ENCODE measurements around the gene OBSCN. TPM values are rescaled to one million over a fixed set of nuclear protein-coding genes. Genes with fewer than 3 reads are reported as not detected.
"Not testable (repeated sequence)": the region's sequence is repeated elsewhere in the genome, so short reads cannot be mapped to it uniquely, and the experiment has no call there.

OBSCN gene
- total RNA-seq, 2 donors from 2014 or later: 159 to 317 TPM

GRCh38 chr1:228185641-228185965 lies 22.2 kb upstream of the OBSCN start:
- H3K27me3 ChIP-seq: no peaks in the 10 kb centered on the region
- DNase-seq (ENCODE audit: low spot score): no peak
- no peak overlapping the region for H3K4me3 ChIP-seq
- TF ChIP-seq, protein P1, sequence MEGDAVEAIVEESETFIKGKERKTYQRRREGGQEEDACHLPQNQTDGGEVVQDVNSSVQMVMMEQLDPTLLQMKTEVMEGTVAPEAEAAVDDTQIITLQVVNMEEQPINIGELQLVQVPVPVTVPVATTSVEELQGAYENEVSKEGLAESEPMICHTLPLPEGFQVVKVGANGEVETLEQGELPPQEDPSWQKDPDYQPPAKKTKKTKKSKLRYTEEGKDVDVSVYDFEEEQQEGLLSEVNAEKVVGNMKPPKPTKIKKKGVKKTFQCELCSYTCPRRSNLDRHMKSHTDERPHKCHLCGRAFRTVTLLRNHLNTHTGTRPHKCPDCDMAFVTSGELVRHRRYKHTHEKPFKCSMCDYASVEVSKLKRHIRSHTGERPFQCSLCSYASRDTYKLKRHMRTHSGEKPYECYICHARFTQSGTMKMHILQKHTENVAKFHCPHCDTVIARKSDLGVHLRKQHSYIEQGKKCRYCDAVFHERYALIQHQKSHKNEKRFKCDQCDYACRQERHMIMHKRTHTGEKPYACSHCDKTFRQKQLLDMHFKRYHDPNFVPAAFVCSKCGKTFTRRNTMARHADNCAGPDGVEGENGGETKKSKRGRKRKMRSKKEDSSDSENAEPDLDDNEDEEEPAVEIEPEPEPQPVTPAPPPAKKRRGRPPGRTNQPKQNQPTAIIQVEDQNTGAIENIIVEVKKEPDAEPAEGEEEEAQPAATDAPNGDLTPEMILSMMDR (IDR thresholded peaks at IDR 0.05): no peak
- peaks cover 0 to 7% of the 10 kb centered on the region in 2 donors for H3K9me3 ChIP-seq
- no peaks in the 10 kb centered on the region for H3K4me1 ChIP-seq
- no peak overlapping the region for H3K27ac ChIP-seq
- no peaks in the 10 kb centered on the region for H3K36me3 ChIP-seq

DNA sequence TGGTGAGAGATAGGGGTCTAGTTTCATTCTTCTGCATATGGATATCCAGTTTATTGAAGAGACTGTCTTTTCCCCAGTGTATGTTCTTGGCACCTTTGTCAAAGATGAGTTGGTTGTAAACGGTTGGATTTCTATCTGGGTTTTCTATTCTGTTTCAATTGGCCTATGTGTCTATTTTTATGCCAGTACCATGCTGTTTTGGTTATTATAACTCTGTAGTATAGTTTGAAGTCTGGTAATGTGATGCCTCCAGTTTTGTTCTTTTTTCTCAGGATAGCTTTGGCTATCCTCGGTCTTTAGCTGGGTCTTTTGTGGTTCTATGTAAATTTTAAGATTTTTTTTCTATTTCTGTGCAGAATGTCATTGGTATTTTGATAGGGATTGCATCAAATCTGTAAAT lies 19.6 kb upstream of the OBSCN start:
- H3K9me3 ChIP-seq; H3K36me3 ChIP-seq; DNase-seq (ENCODE audit: low spot score); H3K27ac ChIP-seq; H3K4me1 ChIP-seq; H3K4me3 ChIP-seq; H3K27me3 ChIP-seq: not testable (repeated sequence)

GRCh38 chr1:228190182-228190581 lies 17.7 kb upstream of the OBSCN start:
- H3K27ac ChIP-seq: no peak overlapping the region
- no peaks in the 10 kb centered on the region for H3K4me1 ChIP-seq
- no peaks in the 10 kb centered on the region for H3K36me3 ChIP-seq
- DNase-seq (ENCODE audit: low spot score): no peak
- H3K4me3 ChIP-seq: no peak overlapping the region
- TF ChIP-seq, protein P1 (IDR thresholded peaks at IDR 0.05): no peak
- peaks cover 0 to 7% of the 10 kb centered on the region in 2 donors for H3K9me3 ChIP-seq
- H3K27me3 ChIP-seq: no peaks in the 10 kb centered on the region

GRCh38 chr1:228190778-228191177 lies 17.1 kb upstream of the OBSCN start:
- H3K4me1 ChIP-seq: no peaks in the 10 kb centered on the region
- TF ChIP-seq, protein P1 (IDR thresholded peaks at IDR 0.05): no peak

GRCh38 chr1:228194436-228194835 lies 13.4 kb upstream of the OBSCN start:
- Histone ChIP-seq H3K4me1 (no peaks in the 10 kb centered on the region), H3K4me3 (no peak overlapping the region), H3K36me3 (no peaks in the 10 kb centered on the region), H3K27me3 (no peaks in the 10 kb centered on the region), H3K27ac (no peak overlapping the region), H3K9me3 (peaks cover 0 to 11% of the 10 kb centered on the region in 2 donors)
- TF ChIP-seq, protein P1 (IDR thresholded peaks at IDR 0.05): no peak
- no peak for DNase-seq (ENCODE audit: low spot score)

More at GRCh38 chr1:228190778-228191177, 17.1 kb upstream of the OBSCN start:
- Histone ChIP-seq H3K27me3 (no peaks in the 10 kb centered on the region), H3K9me3 (peaks cover 0 to 7% of the 10 kb centered on the region in 2 donors), H3K36me3 (no peaks in the 10 kb centered on the region), H3K4me3 (no peak overlapping the region), H3K27ac (no peak overlapping the region)
- no peak for DNase-seq (ENCODE audit: low spot score)

- Histone ChIP-seq H3K27me3 (no peaks in the 10 kb centered on the region), H3K27ac (no peak overlapping the region), H3K9me3 (peaks cover 0 to 14% of the 10 kb centered on the region in 2 donors), H3K4me1 (no peaks in the 10 kb centered on the region), H3K36me3 (no peaks in the 10 kb centered on the region), H3K4me3 (no peak overlapping the region)
- no peak for DNase-seq (ENCODE audit: low spot score)
- TF ChIP-seq, protein P1 (IDR thresholded peaks at IDR 0.05): no peak
Measured at GRCh38 chr1:228194921-228195812, 12.7 kb upstream of the OBSCN start.
